WI38 (cell line): ENCODE data around the gene SESTD1.

Source experiments
- H3K4me3 ChIP-seq: 2 replicates; pipeline ENCODE4 v1.5.1; 2011; ENCODE audit warnings: low read depth, mild to moderate bottlenecking, control low read depth, low read length
- CTCF ChIP-seq: IDR thresholded peaks from 2 replicates; pipeline ENCODE4 v1.5.1; 2012; ENCODE audit warnings: low read depth, mild to moderate bottlenecking, control low read depth, low read length

SESTD1 gene

DNA sequence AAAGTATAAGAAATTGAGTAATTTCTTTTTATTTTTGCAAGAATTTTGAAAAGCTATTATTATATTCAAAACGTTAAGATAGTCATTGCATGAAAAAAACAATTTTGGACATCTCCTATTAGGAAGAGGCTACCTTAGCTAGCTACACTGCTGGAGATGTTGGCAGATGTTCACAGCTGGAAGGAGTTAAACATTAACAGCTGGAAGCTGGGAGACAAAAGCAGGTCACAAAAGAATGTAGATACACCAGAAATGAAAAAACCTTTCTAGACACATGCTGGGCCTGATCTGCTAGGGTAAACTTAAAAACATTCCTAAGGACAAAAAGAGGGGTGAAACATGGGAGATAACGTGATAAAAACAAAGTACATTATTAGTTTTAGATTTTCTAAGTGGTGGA is 84.4 kb downstream of the SESTD1 start:
- no peak overlapping the region for H3K4me3 ChIP-seq

GRCh38 chr2:179179719-179180118 is 84.9 kb downstream of the SESTD1 start:
- no peak overlapping the region for H3K4me3 ChIP-seq
- no peak for TF ChIP-seq CTCF

More for the DNA sequence above, 84.4 kb downstream of the SESTD1 start:
- no peak for TF ChIP-seq CTCF

GRCh38 chr2:179177694-179178093 is 86.9 kb downstream of the SESTD1 start:
- TF ChIP-seq CTCF: no peak
- no peak overlapping the region for H3K4me3 ChIP-seq

DNA sequence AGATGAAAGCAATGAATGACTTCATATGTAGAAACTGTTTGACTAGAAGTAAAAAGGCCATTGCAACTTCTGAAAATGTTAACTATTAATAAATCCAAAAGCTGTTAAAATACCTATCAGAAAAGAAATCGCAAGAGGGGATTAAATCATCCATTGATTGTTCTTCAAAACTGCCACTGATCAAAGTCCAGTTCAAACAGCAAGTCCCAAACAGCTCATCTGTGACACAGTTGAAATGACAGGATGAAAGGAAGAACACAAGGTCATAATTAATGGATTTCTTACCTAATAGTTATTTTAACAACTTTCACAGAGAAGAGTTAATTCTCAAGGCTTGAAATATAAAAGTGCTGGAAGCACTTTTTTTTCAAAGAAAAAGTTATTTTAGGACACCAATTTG is 90.4 kb downstream of the SESTD1 start:
- H3K4me3 ChIP-seq: no peak overlapping the region
- no peak for TF ChIP-seq CTCF

DNA sequence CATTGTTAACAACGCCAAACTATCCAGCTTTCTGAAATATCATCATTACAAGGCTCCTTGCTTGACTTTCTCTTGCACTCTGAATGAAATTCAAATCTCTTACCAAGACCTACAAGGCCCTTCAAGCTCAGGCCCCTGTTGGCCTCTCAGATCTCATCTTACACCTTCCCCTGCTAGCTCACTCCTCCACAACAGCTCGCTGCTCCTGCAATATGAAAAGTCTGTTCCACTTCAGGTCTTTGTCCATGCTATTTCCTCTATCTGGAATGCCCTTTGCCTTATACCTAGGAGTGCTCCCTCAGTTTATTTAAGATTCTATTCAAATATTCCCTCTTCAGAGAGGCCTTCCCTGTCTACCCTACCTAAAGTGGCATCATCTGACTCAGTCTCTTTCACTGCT is 91.7 kb downstream of the SESTD1 start:
- no peak overlapping the region for H3K4me3 ChIP-seq
- no peak for TF ChIP-seq CTCF

DNA sequence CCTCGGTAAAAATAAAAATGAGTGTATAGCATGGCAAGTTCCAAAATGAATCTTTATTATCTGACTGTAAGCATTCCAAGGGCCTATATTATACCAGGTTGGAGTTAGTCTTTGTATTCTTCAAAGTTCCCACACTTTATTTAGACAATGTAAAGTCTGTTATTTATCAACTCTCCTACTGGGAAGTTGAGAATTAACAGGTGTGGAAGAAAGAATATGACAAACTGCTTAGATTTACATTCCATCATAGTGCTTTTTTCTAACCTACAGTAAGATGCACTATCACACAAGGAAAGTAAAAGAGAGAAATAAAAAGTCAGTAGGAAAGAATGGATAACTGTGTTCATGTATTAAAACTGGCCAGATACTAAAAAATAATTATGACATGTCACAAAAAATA is 93.3 kb downstream of the SESTD1 start:
- no peak overlapping the region for H3K4me3 ChIP-seq
- no peak for TF ChIP-seq CTCF

- no peak overlapping the region for H3K4me3 ChIP-seq
- TF ChIP-seq CTCF: no peak
These were observed 93.7 kb downstream of the SESTD1 start for GRCh38 chr2:179170901-179171300.
